GM12878 (cell line): ENCODE data around the gene IDH3A. TPM values are rescaled to one million over a fixed set of nuclear protein-coding genes. Genes with fewer than 3 reads are reported as not detected.

Experiments
- ATAC-seq: fragments of 200-7000 bp; cut with Tn5 transposase; 3 replicates; pipeline ENCODE4 v1.9.1; 2020; ENCODE audit warnings: mild to moderate bottlenecking, moderate library complexity
- BruUV-seq: library from RNA; stranded (reverse); fragments of 400-500 nt; replicated peaks from 2 replicates; lab custom pipeline; 2021; lab: Mats Ljungman, UMichigan
- CTCF ChIA-PET: fragments of 300-600 bp; sonication (Branson Sonifier 250); formaldehyde crosslinking; extraction: SDS; loops from one replicate; lab custom pipeline; 2021; ENCODE audit warnings: inconsistent platforms; lab: Yijun Ruan, JAX
- POLR2A ChIA-PET: fragments of 350-600 bp; formaldehyde crosslinking; extraction: SDS; loops from one replicate; lab custom pipeline; 2021; ENCODE audit warnings: inconsistent platforms; lab: Charles Lee
- RAD21 ChIA-PET: fragments of 300-600 bp; sonication (Branson Sonifier 250); formaldehyde crosslinking; loops from one replicate; lab custom pipeline; 2023; ENCODE audit warnings: antibody characterized with exemption; ENCODE audit not compliant: unreplicated experiment; lab: Charles Lee
- SMC1A ChIA-PET: fragments of 300-600 bp; sonication (Branson Sonifier 250); formaldehyde crosslinking; loops from one replicate; lab custom pipeline; 2023; ENCODE audit not compliant: unreplicated experiment, uncharacterized antibody; lab: Charles Lee
- DNase-seq: peaks from one replicate; pipeline ENCODE4 v3.0.0-alpha.2; 2011; ENCODE audit warnings: low read depth, low spot score
- FAIRE-seq: peaks from 3 replicates; lab custom pipeline; 2011; peaks lifted over from hg19 to GRCh38; lab: Jason Lieb, UNC
- H2AFZ ChIP-seq: 2 replicates; pipeline ENCODE4 v1.6.0; 2011; ENCODE audit warnings: low read depth, low read length, control low read depth; ENCODE audit not compliant: control insufficient read depth
- H3K27ac ChIP-seq: 2 replicates; pipeline ENCODE4 v1.5.1; 2011; ENCODE audit warnings: control low read depth; ENCODE audit not compliant: control insufficient read depth, insufficient read depth
- H3K27me3 ChIP-seq, 2 experiments: replicated peaks in 1 of 2; 2 replicates each; pipeline versions ENCODE4 v1.6.0 to v1.6.1; 2011; ENCODE audit warnings: low read length in 1 of 2; ENCODE audit not compliant: control insufficient read depth in 2 of 2, insufficient read depth in 2 of 2
- H3K36me3 ChIP-seq, 2 experiments: 2 replicates each; pipeline ENCODE4 v1.5.1; 2011; ENCODE audit warnings: low read length in 1 of 2; ENCODE audit not compliant: control insufficient read depth in 2 of 2, insufficient read depth in 2 of 2
- H3K4me1 ChIP-seq: 2 replicates; pipeline ENCODE4 v1.6.1; 2011; ENCODE audit warnings: mild to moderate bottlenecking, low read length, moderate library complexity, mixed read lengths; ENCODE audit not compliant: control insufficient read depth, insufficient read depth
- H3K4me2 ChIP-seq: 2 replicates; pipeline ENCODE4 v1.6.0; 2011; ENCODE audit warnings: control low read depth; ENCODE audit not compliant: control insufficient read depth, insufficient read depth
- H3K4me3 ChIP-seq: fragments of 200-600 bp; sonication (generic); 2 replicates; pipeline ENCODE4 v1.5.1; 2016
- H3K79me2 ChIP-seq: 2 replicates; pipeline ENCODE4 v1.6.0; 2011; ENCODE audit warnings: low read length; ENCODE audit not compliant: control insufficient read depth, insufficient read depth
- H3K9ac ChIP-seq: 2 replicates; pipeline ENCODE4 v1.8.0; 2011; ENCODE audit warnings: low read length, control low read depth, mixed read lengths; ENCODE audit not compliant: control insufficient read depth, insufficient read depth
- H3K9me3 ChIP-seq: replicated peaks from 3 replicates; pipeline ENCODE4 v1.5.1; 2011; ENCODE audit warnings: mild to moderate bottlenecking, low read length; ENCODE audit not compliant: control insufficient read depth, insufficient read depth
- H4K20me1 ChIP-seq: 2 replicates; pipeline ENCODE4 v1.6.0; 2011; ENCODE audit not compliant: control insufficient read depth, insufficient read depth
- CREM ChIP-seq: IDR thresholded peaks from 2 replicates; pipeline ENCODE4 v1.6.1; 2014; ENCODE audit warnings: antibody characterized with exemption, low read depth
- ELK1 ChIP-seq: IDR thresholded peaks from 2 replicates; pipeline ENCODE4 v1.6.1; 2012; ENCODE audit warnings: low read depth, low read length, improper control_type of control experiment
- ESRRA ChIP-seq: IDR thresholded peaks from 2 replicates; pipeline ENCODE4 v1.6.1; 2012; ENCODE audit warnings: mild to moderate bottlenecking, low read length, improper control_type of control experiment
- MTA2 ChIP-seq: fragments of 450-650 bp; IDR thresholded peaks from 2 replicates; pipeline ENCODE4 v1.6.1; 2016; ENCODE audit warnings: low read depth, mild to moderate bottlenecking, moderate library complexity
- MYB ChIP-seq: fragments of 150-350 bp; IDR thresholded peaks from 2 replicates; pipeline ENCODE4 v1.6.1; 2014; ENCODE audit warnings: mild to moderate bottlenecking, low read depth, low read length, borderline replicate concordance
- NBN ChIP-seq: fragments of 450-650 bp; IDR thresholded peaks from 2 replicates; pipeline ENCODE4 v1.6.1; 2016
- NR2F1 ChIP-seq: fragments of 450-650 bp; conservative IDR thresholded peaks from 2 replicates; pipeline ENCODE4 v1.6.1; 2017; ENCODE audit warnings: mild to moderate bottlenecking
- POLR2A ChIP-seq: IDR thresholded peaks from 2 replicates; pipeline ENCODE4 v1.6.1; 2011; ENCODE audit warnings: low read depth, mild to moderate bottlenecking, low read length
- RELA ChIP-seq: fragments of 450-650 bp; IDR thresholded peaks from 2 replicates; pipeline ENCODE4 v1.8.0; 2014; ENCODE audit warnings: borderline replicate concordance; ENCODE audit not compliant: partially characterized antibody
- SUZ12 ChIP-seq: fragments of 200-600 bp; sonication (generic); IDR thresholded peaks from one replicate; pipeline ENCODE4 v1.6.1; 2018; ENCODE audit warnings: antibody characterized with exemption, mild to moderate bottlenecking; ENCODE audit not compliant: unreplicated experiment
- WRNIP1 ChIP-seq: IDR thresholded peaks from 2 replicates; pipeline ENCODE4 v1.6.1; 2011; ENCODE audit warnings: low read depth, low read length, improper control_type of control experiment, borderline replicate concordance
- ZZZ3 ChIP-seq: IDR thresholded peaks from 2 replicates; pipeline ENCODE4 v1.6.1; 2011; ENCODE audit warnings: low read depth; ENCODE audit not compliant: control insufficient read depth, insufficient read length
- WGBS: methylation state at CpG from one replicate; pipeline ENCODE4 v1.1.6; 2016; ENCODE audit warnings: low lambda C conversion rate; ENCODE audit not compliant: insufficient replicate concordance, insufficient coverage; ENCODE audit errors: missing lambda C conversion rate; 5-methylcytosine and 5-hydroxymethylcytosine counted together
- in situ Hi-C: fragments of 300-500 bp; cut with MboI; formaldehyde crosslinking; loops from 9 replicates; pipeline ENCODE4 v1.14.3; 2018; ENCODE audit warnings: mixed read lengths
- intact Hi-C: fragments of 100-400 bp; cut with micrococcal nuclease; formaldehyde crosslinking; loops from one replicate; pipeline ENCODE4 v1.14.2; 2022; ENCODE audit not compliant: unreplicated experiment
- polyA plus RNA-seq, 11 experiments: library from polyadenylated mRNA; depleted of rRNA in 4 of 11; unstranded in 6 of 11; stranded (reverse) in 5 of 11; fragments of >200 nt; fragmentation: Nextera tagmentation in 4 of 11; fragmentation: Illumina TruSeq in 1 of 11; extraction: Ambion mirVana in 4 of 11; extraction: Trizol in 1 of 11; gene quantifications; 1 replicate in 1 of 11; 2 replicates in 10 of 11; pipeline versions ENCODE4 v1.2.1 to v1.2.3, GENCODE V29; 2011 to 2016; ENCODE audit warnings: inconsistent platforms in 2 of 11, missing spikeins in 2 of 11, low read depth in 1 of 11
- total RNA-seq, 4 experiments: library from RNA; depleted of rRNA in 3 of 4; stranded (reverse); fragments of >200 nt in 3 of 4; fragmentation: Illumina TruSeq in 1 of 4; extraction: Trizol in 1 of 4; gene quantifications; 2 replicates each; pipeline versions ENCODE4 v1.2.1 to v1.2.3, GENCODE V29; 2013 to 2021
- TF ChIP-seq, protein P1 (sequence below): fragments of 150-350 bp; IDR thresholded peaks from 2 replicates; pipeline ENCODE4 v1.6.1; 2016; ENCODE audit warnings: low read depth, low read length

Gene IDH3A
- total and polyA plus RNA-seq, 10 of the 15 experiments (the other 5 are each of a cell fraction or from before 2014, with no cell fraction given): 83.9 to 254 (median 195) TPM

DNA sequence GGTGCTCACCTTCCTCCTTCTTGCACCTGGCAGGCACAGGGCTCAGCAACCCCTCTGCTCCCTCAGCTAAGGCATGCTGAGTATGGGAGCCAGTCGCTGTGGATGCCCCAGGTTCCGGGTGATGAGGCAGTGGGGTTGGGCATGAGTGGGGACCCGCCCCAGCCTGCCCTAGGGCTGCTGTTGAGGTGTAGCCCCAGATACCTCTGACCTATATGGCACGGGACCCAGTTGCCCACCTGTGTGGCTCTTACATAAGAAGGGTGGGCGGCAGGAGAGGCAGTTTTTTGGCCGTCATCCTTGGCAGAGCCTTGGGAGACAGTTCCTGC is 64.2 kb downstream of the IDH3A start:
- H3K36me3 ChIP-seq: no peaks in the 10 kb centered on the region
- no peak for ATAC-seq
- H3K4me2 ChIP-seq: no peak overlapping the region
- no TSS peak for BruUV-seq
- no peak for FAIRE-seq
- SMC1A ChIA-PET: no interaction called here
- intact Hi-C loops (no loop called here), in situ Hi-C loops (no loop called here)
- H3K9ac ChIP-seq: no peak overlapping the region
- no peak overlapping the region for H3K4me3 ChIP-seq
- DNase-seq: no peak
- 33% methylated on average over 6 of the region's 6 CpGs for WGBS
- no peaks in the 10 kb centered on the region for H3K27me3 ChIP-seq
- no peaks in the 10 kb centered on the region for H3K79me2 ChIP-seq
- no peaks in the 10 kb centered on the region for H3K4me1 ChIP-seq
- RAD21 ChIA-PET: no interaction called here
- no peaks in the 10 kb centered on the region for H4K20me1 ChIP-seq
- POLR2A ChIA-PET: no interaction called here
- TF ChIP-seq CREM: no peak
- no peak for TF ChIP-seq NR2F1
- TF ChIP-seq MTA2: no peak
- TF ChIP-seq ELK1: no peak
- TF ChIP-seq SUZ12: no peak
- TF ChIP-seq, protein P1, sequence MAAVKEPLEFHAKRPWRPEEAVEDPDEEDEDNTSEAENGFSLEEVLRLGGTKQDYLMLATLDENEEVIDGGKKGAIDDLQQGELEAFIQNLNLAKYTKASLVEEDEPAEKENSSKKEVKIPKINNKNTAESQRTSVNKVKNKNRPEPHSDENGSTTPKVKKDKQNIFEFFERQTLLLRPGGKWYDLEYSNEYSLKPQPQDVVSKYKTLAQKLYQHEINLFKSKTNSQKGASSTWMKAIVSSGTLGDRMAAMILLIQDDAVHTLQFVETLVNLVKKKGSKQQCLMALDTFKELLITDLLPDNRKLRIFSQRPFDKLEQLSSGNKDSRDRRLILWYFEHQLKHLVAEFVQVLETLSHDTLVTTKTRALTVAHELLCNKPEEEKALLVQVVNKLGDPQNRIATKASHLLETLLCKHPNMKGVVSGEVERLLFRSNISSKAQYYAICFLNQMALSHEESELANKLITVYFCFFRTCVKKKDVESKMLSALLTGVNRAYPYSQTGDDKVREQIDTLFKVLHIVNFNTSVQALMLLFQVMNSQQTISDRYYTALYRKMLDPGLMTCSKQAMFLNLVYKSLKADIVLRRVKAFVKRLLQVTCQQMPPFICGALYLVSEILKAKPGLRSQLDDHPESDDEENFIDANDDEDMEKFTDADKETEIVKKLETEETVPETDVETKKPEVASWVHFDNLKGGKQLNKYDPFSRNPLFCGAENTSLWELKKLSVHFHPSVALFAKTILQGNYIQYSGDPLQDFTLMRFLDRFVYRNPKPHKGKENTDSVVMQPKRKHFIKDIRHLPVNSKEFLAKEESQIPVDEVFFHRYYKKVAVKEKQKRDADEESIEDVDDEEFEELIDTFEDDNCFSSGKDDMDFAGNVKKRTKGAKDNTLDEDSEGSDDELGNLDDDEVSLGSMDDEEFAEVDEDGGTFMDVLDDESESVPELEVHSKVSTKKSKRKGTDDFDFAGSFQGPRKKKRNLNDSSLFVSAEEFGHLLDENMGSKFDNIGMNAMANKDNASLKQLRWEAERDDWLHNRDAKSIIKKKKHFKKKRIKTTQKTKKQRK: no peak
- TF ChIP-seq RELA: no peak
- TF ChIP-seq POLR2A: no peak
- TF ChIP-seq MYB: no peak
- no peak for TF ChIP-seq ESRRA
- TF ChIP-seq NBN: no peak
- no peak for TF ChIP-seq ZZZ3
- TF ChIP-seq WRNIP1: no peak
- H2AFZ ChIP-seq: no peak overlapping the region
- no peaks in the 10 kb centered on the region for H3K9me3 ChIP-seq
- CTCF ChIA-PET: no interaction called here
- no peak overlapping the region for H3K27ac ChIP-seq
